Smooth muscle cell (in vitro differentiated cells): Measurements from ENCODE around the gene DYNC2LI1. TPM values are rescaled to one million over a fixed set of nuclear protein-coding genes. Genes with fewer than 3 reads are reported as not detected.

Source experiments
- DNase-seq: peaks from one replicate; lab custom pipeline; 2025; ENCODE audit not compliant: unreplicated experiment; lab: John Stamatoyannopoulos, UW
- H2AFZ ChIP-seq: fragments of 200-600 bp; sonication (generic); 2 replicates; pipeline ENCODE4 v1.6.0; 2016; ENCODE audit warnings: antibody characterized with exemption, low read depth, mild to moderate bottlenecking
- H3F3A ChIP-seq: fragments of 200-600 bp; sonication (generic); 2 replicates; pipeline ENCODE4 v1.6.0; 2017; ENCODE audit warnings: antibody characterized with exemption, low read depth
- H3K27ac ChIP-seq: fragments of 200-600 bp; sonication (generic); 2 replicates; pipeline ENCODE4 v1.5.1; 2016; ENCODE audit warnings: low read depth, mild to moderate bottlenecking
- H3K27me3 ChIP-seq: fragments of 200-600 bp; sonication (generic); 2 replicates; pipeline ENCODE4 v1.6.1; 2016; ENCODE audit warnings: low read depth, mild to moderate bottlenecking
- H3K36me3 ChIP-seq: fragments of 200-600 bp; sonication (generic); 2 replicates; pipeline ENCODE4 v1.5.1; 2016; ENCODE audit warnings: low read depth
- H3K4me1 ChIP-seq: fragments of 200-600 bp; sonication (generic); 2 replicates; pipeline ENCODE4 v1.5.1; 2016; ENCODE audit warnings: low read depth
- H3K4me2 ChIP-seq: fragments of 200-600 bp; sonication (generic); 2 replicates; pipeline ENCODE4 v1.6.0; 2016; ENCODE audit warnings: mild to moderate bottlenecking
- H3K4me3 ChIP-seq: fragments of 200-600 bp; sonication (generic); 2 replicates; pipeline ENCODE4 v1.5.1; 2016; ENCODE audit warnings: mild to moderate bottlenecking
- H3K79me2 ChIP-seq: fragments of 200-600 bp; sonication (generic); 2 replicates; pipeline ENCODE4 v1.6.0; 2016; ENCODE audit warnings: low read depth, mild to moderate bottlenecking
- H3K9ac ChIP-seq: fragments of 200-600 bp; sonication (generic); 2 replicates; pipeline ENCODE4 v1.6.0; 2016; ENCODE audit warnings: low read depth
- H3K9me3 ChIP-seq: fragments of 200-600 bp; sonication (generic); replicated peaks from 2 replicates; pipeline ENCODE4 v1.5.1; 2016; ENCODE audit warnings: low read depth
- H4K20me1 ChIP-seq: fragments of 200-600 bp; sonication (generic); 2 replicates; pipeline ENCODE4 v1.6.0; 2016; ENCODE audit warnings: low read depth
- CTCF ChIP-seq: fragments of 200-600 bp; sonication (generic); IDR thresholded peaks from 2 replicates; pipeline ENCODE4 v1.5.1; 2017; ENCODE audit warnings: borderline replicate concordance, mild to moderate bottlenecking, antibody characterized with exemption; ENCODE audit not compliant: insufficient read depth, poor library complexity, severe bottlenecking
- WGBS: methylation state at CpG from one replicate; pipeline ENCODE4 v1.1.7; 2016; ENCODE audit warnings: low lambda C conversion rate; 5-methylcytosine and 5-hydroxymethylcytosine counted together
- polyA plus RNA-seq: library from polyadenylated mRNA; unstranded; fragments of >200 nt; fragmentation: Nextera tagmentation; extraction: Ambion mirVana; gene quantifications from 2 replicates; pipeline ENCODE4 v1.2.1, GENCODE V29; 2016
- total RNA-seq: library from RNA; depleted of rRNA; stranded (reverse); fragments of >200 nt; gene quantifications from 2 replicates; pipeline ENCODE4 v1.2.3, GENCODE V29; 2014

DYNC2LI1 gene
- total and polyA plus RNA-seq, 2 experiments from 2014 or later: 22.0 to 46.7 TPM

DNA sequence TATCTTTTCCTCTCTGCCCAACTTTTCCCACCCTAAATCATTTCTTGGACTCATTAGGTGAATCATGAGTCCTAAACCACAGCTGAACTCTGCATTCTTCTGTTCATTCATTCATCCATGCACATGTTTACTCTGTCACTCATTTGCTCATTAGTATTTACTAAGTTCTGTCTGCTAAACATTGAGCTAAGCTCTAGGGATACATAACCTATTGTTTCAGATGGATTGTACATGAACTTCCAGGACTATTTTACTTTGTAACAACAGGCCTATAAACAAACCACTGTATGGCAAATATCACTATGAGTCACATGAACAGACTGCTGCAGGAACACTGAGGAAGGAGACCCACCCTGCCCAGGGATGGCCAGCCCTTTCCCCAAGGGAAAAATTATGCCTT, 14.6 kb upstream of the DYNC2LI1 start:
- H3K4me3 ChIP-seq: no peak overlapping the region
- H3K9ac ChIP-seq: no peak overlapping the region
- H3K36me3 ChIP-seq: no peaks in the 10 kb centered on the region
- H2AFZ ChIP-seq: no peak overlapping the region
- H3K4me2 ChIP-seq: peak overlapping the region; percentile 11
- no peaks in the 10 kb centered on the region for H3K9me3 ChIP-seq
- H3K27me3 ChIP-seq: no peaks in the 10 kb centered on the region
- no peaks in the 10 kb centered on the region for H3F3A ChIP-seq
- H3K4me1 ChIP-seq: no peaks in the 10 kb centered on the region
- peak overlapping the region; percentile 55 for H3K27ac ChIP-seq
- H3K79me2 ChIP-seq: no peaks in the 10 kb centered on the region
- TF ChIP-seq CTCF: no peak
- H4K20me1 ChIP-seq: no peaks in the 10 kb centered on the region
- no peak for DNase-seq

DNA sequence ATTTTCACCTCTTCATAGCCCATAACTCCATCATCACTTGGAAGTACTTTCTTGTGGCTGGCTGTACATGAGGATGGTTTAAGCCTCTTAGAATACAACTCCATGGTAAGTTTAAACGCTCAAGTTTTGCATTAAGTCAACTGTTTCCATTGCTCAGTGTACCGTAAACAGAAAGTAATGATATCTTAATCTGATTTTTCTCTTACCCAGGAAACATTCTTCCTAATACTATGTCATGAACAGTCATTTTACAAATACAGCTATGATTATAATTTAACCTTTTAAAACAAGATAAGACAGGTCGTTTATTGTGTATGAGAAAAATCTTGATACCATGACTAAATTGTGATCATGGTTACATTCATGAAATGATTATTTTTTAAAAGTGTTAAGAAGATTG, 11.6 kb upstream of the DYNC2LI1 start:
- no peaks in the 10 kb centered on the region for H3K4me1 ChIP-seq
- DNase-seq: no peak
- H3K9me3 ChIP-seq: no peaks in the 10 kb centered on the region
- H3K27me3 ChIP-seq: no peaks in the 10 kb centered on the region
- WGBS: 79% methylated on average over 3 of the region's 3 CpGs
- H3K4me2 ChIP-seq: no peak overlapping the region
- no peak overlapping the region for H2AFZ ChIP-seq
- no peak for TF ChIP-seq CTCF
- H3K9ac ChIP-seq: no peak overlapping the region
- no peaks in the 10 kb centered on the region for H3K36me3 ChIP-seq
- no peak overlapping the region for H3K27ac ChIP-seq
- H3F3A ChIP-seq: no peaks in the 10 kb centered on the region
- H3K4me3 ChIP-seq: no peak overlapping the region
- H3K79me2 ChIP-seq: no peaks in the 10 kb centered on the region
- H4K20me1 ChIP-seq: no peaks in the 10 kb centered on the region

- Histone ChIP-seq H3K79me2 (no peaks in the 10 kb centered on the region), H3K9ac (no peak overlapping the region), H3F3A (no peaks in the 10 kb centered on the region), H3K27ac (no peak overlapping the region), H3K36me3 (no peaks in the 10 kb centered on the region), H3K9me3 (no peaks in the 10 kb centered on the region), H3K4me3 (no peak overlapping the region), H3K4me1 (no peaks in the 10 kb centered on the region), H3K4me2 (no peak overlapping the region), H4K20me1 (no peaks in the 10 kb centered on the region), H2AFZ (no peak overlapping the region), H3K27me3 (no peaks in the 10 kb centered on the region)
- no peak for DNase-seq
- 100% methylated on average over 2 of the region's 2 CpGs for WGBS
- TF ChIP-seq CTCF: no peak
These were observed 10.7 kb upstream of the DYNC2LI1 start for GRCh38 chr2:43763091-43763490.

- no peak overlapping the region for H2AFZ ChIP-seq
These were observed 9.6 kb upstream of the DYNC2LI1 start for GRCh38 chr2:43764086-43764705.

More at GRCh38 chr2:43764086-43764705, 9.6 kb upstream of the DYNC2LI1 start:
- no peaks in the 10 kb centered on the region for H3K79me2 ChIP-seq
- no peaks in the 10 kb centered on the region for H3K9me3 ChIP-seq
- H3K9ac ChIP-seq: no peak overlapping the region
- TF ChIP-seq CTCF: no peak
- no peaks in the 10 kb centered on the region for H3F3A ChIP-seq
- no peaks in the 10 kb centered on the region for H3K4me1 ChIP-seq
- no peaks in the 10 kb centered on the region for H4K20me1 ChIP-seq
- no peak overlapping the region for H3K27ac ChIP-seq
- no peak overlapping the region for H3K4me2 ChIP-seq
- no peaks in the 10 kb centered on the region for H3K27me3 ChIP-seq
- no peaks in the 10 kb centered on the region for H3K36me3 ChIP-seq
- DNase-seq: no peak
- no peak overlapping the region for H3K4me3 ChIP-seq
- WGBS: 39% methylated on average over 1 of the region's 1 CpG
